RWPE2 (cell line): ENCODE data around the gene SVEP1.

Source experiments
- ATAC-seq: fragments of 200-7000 bp; cut with Tn5 transposase; 3 replicates; pipeline ENCODE4 v1.9.1; 2021; ENCODE audit warnings: low read depth
- DNase-seq: peaks from one replicate; pipeline ENCODE4 v3.0.0-alpha.2; 2020; ENCODE audit warnings: low spot score
- H3K27ac ChIP-seq: fragments of 450-650 bp; 2 replicates; pipeline ENCODE4 v1.5.1; 2017; ENCODE audit warnings: mild to moderate bottlenecking; ENCODE audit not compliant: poor library complexity, severe bottlenecking
- H3K27me3 ChIP-seq: fragments of 250-450 bp; sonication (Bioruptor Pico); 2 replicates; pipeline ENCODE4 v1.5.1; 2021; ENCODE audit warnings: mild to moderate bottlenecking, moderate library complexity; ENCODE audit not compliant: insufficient read depth, poor library complexity, severe bottlenecking
- H3K36me3 ChIP-seq: fragments of 250-450 bp; sonication (Bioruptor Pico); 2 replicates; pipeline ENCODE4 v1.5.1; 2020; ENCODE audit warnings: low read depth, mild to moderate bottlenecking, moderate library complexity
- H3K4me1 ChIP-seq: fragments of 250-450 bp; sonication (Bioruptor Pico); 2 replicates; pipeline ENCODE4 v1.5.1; 2021; ENCODE audit warnings: mild to moderate bottlenecking, moderate library complexity; ENCODE audit not compliant: insufficient read depth, poor library complexity, severe bottlenecking
- H3K4me3 ChIP-seq: fragments of 250-450 bp; sonication (Bioruptor Pico); 2 replicates; pipeline ENCODE4 v1.5.1; 2021; ENCODE audit warnings: mild to moderate bottlenecking, moderate library complexity; ENCODE audit not compliant: severe bottlenecking
- H3K9me3 ChIP-seq: fragments of 250-450 bp; sonication (Bioruptor Pico); 2 replicates; pipeline ENCODE4 v1.5.1; 2021; ENCODE audit warnings: mild to moderate bottlenecking, moderate library complexity; ENCODE audit not compliant: severe bottlenecking
- CTCF ChIP-seq: fragments of 450-650 bp; IDR thresholded peaks from one replicate; pipeline ENCODE4 v1.5.1; 2017; ENCODE audit warnings: mild to moderate bottlenecking, moderate library complexity; ENCODE audit not compliant: poor library complexity, severe bottlenecking

Gene SVEP1

DNA sequence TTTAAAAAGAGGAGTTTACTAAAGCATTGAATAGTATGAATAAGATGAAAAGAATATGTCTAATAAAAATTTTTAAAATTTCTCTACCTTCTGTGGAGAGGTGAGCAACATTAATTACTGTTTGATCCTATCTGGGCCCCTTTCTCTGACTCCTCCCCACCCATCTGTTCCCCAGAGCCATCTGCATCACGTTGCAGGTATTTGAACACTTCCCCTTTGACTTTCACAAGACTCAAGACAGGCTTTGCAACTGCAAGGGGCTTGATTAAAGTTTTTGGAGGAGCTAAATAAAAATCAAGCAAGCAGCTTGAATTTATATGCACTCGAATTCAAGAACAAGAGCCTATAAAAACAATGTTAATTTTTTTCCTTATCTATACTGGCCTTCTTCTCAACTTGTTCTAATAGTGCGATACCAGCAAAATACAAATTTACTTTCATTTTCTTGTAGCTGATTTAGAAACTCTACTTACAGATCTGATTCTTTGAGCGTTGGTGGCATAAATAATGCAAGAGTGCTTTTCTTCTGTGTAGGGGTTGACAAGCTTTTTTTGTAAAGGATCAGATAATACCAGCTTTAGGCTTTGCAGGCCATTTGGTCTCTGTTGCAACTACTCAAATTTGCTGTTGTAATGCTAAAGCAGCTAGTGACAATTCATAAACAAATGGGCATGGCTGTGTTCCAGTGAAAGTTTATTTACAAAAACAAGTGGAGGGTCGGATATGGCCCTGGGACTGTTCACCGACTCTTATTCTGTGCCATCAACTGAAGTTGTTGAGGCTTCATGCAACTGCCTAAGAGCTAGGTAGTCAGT is 263.1 kb downstream of the SVEP1 start:
- no peak for TF ChIP-seq CTCF
- DNase-seq (no peak), ATAC-seq (peak; percentile 45; the same call in 1 of the 3 replicates)
- Histone ChIP-seq H3K27me3 (no peaks in the 10 kb centered on the region), H3K4me1 (no peaks in the 10 kb centered on the region), H3K36me3 (no peaks in the 10 kb centered on the region), H3K9me3 (no peaks in the 10 kb centered on the region), H3K27ac (no peak overlapping the region), H3K4me3 (no peak overlapping the region)
